SHP77 (cell line): ENCODE measurements around the gene HPCA.
A peak's percentile ranks its signal among the peaks of the same experiment; 100 is the strongest.
"Not testable (repeated sequence)": the region's sequence is repeated elsewhere in the genome, so short reads cannot be mapped to it uniquely, and the experiment has no call there.

Experiments
- DNase-seq, 2 experiments: peaks; one replicate each; lab custom pipeline; 2025; lab: John Stamatoyannopoulos, UW

Gene HPCA

GRCh38 chr1:32902535-32902920 is 16.2 kb downstream of the HPCA start:
- no peak for DNase-seq

GRCh38 chr1:32903991-32904785 is 17.9 kb downstream of the HPCA start:
- no peak for DNase-seq

GRCh38 chr1:32904797-32905196 is 18.5 kb downstream of the HPCA start:
- no peak for DNase-seq

GRCh38 chr1:32905588-32905987 is 19.3 kb downstream of the HPCA start:
- DNase-seq, result not testable (repeated sequence)

GRCh38 chr1:32906654-32907053 is 20.4 kb downstream of the HPCA start:
- DNase-seq, result no peak

GRCh38 chr1:32907435-32907834 is 21.1 kb downstream of the HPCA start:
- DNase-seq, result no peak

- DNase-seq, result no peak
Measured at GRCh38 chr1:32910319-32910718, 24.0 kb downstream of the HPCA start.

- DNase-seq, result no peak
Measured at GRCh38 chr1:32915766-32916706, 29.7 kb downstream of the HPCA start.

GRCh38 chr1:32917521-32917920 is 31.2 kb downstream of the HPCA start:
- no peak for DNase-seq

GRCh38 chr1:32918179-32918578 is 31.9 kb downstream of the HPCA start:
- DNase-seq, result no peak

GRCh38 chr1:32919811-32920733 is 33.8 kb downstream of the HPCA start:
- no peak for DNase-seq

- DNase-seq, result no peak
Measured at GRCh38 chr1:32920833-32921232, 34.5 kb downstream of the HPCA start.

GRCh38 chr1:32924881-32925344 is 38.6 kb downstream of the HPCA start:
- no peak for DNase-seq

- DNase-seq, result peak; percentile 7 to 29
Measured at GRCh38 chr1:32925403-32926162, 39.3 kb downstream of the HPCA start.

- DNase-seq, result no peak
Measured at GRCh38 chr1:32926562-32926961, 40.3 kb downstream of the HPCA start.

GRCh38 chr1:32927441-32927840 is 41.1 kb downstream of the HPCA start:
- DNase-seq, result no peak

- no peak for DNase-seq
Measured at GRCh38 chr1:32928285-32928684, 42.0 kb downstream of the HPCA start.

GRCh38 chr1:32928715-32929114 is 42.4 kb downstream of the HPCA start:
- DNase-seq, result no peak

- DNase-seq, result no peak
Measured at GRCh38 chr1:32929366-32929765, 43.1 kb downstream of the HPCA start.

GRCh38 chr1:32931760-32932159 is 45.5 kb downstream of the HPCA start:
- DNase-seq, result no peak

- no peak for DNase-seq
Measured at GRCh38 chr1:32933742-32934322, 47.5 kb downstream of the HPCA start.
